Subcutaneous adipose tissue (tissue), 4 donors: ENCODE results near the gene THSD7B. TPM values are rescaled to one million over a fixed set of nuclear protein-coding genes. Genes with fewer than 3 reads are reported as not detected.

Experiments used
- CTCF ChIP-seq: fragments of 450-650 bp; IDR thresholded peaks from one replicate; pipeline ENCODE4 v1.5.1; 2016; ENCODE audit warnings: low read depth, mild to moderate bottlenecking, control low read depth, antibody characterized with exemption, moderate library complexity
- total RNA-seq, 4 donors: library from RNA; depleted of rRNA; stranded (reverse); fragments of >200 nt; gene quantifications; one replicate each; pipeline ENCODE4 v1.1.0, GENCODE V29; 2016

The THSD7B gene
- total RNA-seq, 4 donors from 2014 or later, result 2.0 to 5.1 (median 2.8) TPM

GRCh38 chr2:136750065-136750464 lies 15.3 kb upstream of the THSD7B start:
- no peak for TF ChIP-seq CTCF

- TF ChIP-seq CTCF, result no peak
Measured at GRCh38 chr2:136751406-136751805, 13.9 kb upstream of the THSD7B start.

- TF ChIP-seq CTCF, result no peak
Measured at GRCh38 chr2:136764452-136765255, 691 bp upstream of the THSD7B start.

- TF ChIP-seq CTCF, result no peak
Measured at GRCh38 chr2:136766073-136766404, 694 bp downstream of the THSD7B start.

GRCh38 chr2:136767030-136767429 lies 1.7 kb downstream of the THSD7B start:
- TF ChIP-seq CTCF, result no peak

GRCh38 chr2:136769871-136770270 lies 4.5 kb downstream of the THSD7B start:
- TF ChIP-seq CTCF, result no peak

GRCh38 chr2:136770384-136770783 lies 5.0 kb downstream of the THSD7B start:
- TF ChIP-seq CTCF, result no peak
